HL-60 (cell line): ENCODE measurements around the gene ALK.

Experiments used
- DNase-seq, 2 experiments: peaks; one replicate each; pipeline ENCODE4 v3.0.0-alpha.2; 2010 to 2020; ENCODE audit warnings: low read depth in 1 of 2, low spot score in 1 of 2
- H3K27ac ChIP-seq: fragments of 250-450 bp; sonication (Bioruptor Pico); replicated peaks from 2 replicates; pipeline ENCODE4 v1.5.1; 2020; ENCODE audit warnings: mild to moderate bottlenecking, moderate library complexity
- H3K27me3 ChIP-seq: fragments of 250-450 bp; sonication (Bioruptor Pico); 2 replicates; pipeline ENCODE4 v1.5.1; 2021; ENCODE audit warnings: mild to moderate bottlenecking, moderate library complexity; ENCODE audit not compliant: insufficient read depth, poor library complexity, severe bottlenecking
- H3K4me3 ChIP-seq: replicated peaks from 2 replicates; pipeline ENCODE4 v1.5.1; 2011; ENCODE audit warnings: mild to moderate bottlenecking, control low read depth, low read length; ENCODE audit not compliant: insufficient read depth
- CTCF ChIP-seq: IDR thresholded peaks from one replicate; pipeline ENCODE4 v1.5.1; 2011; ENCODE audit warnings: low read length, control low read depth, inconsistent platforms; ENCODE audit not compliant: insufficient read depth
- GABPA ChIP-seq: IDR thresholded peaks from 2 replicates; pipeline ENCODE4 v1.6.1; 2012; ENCODE audit warnings: low read depth
- POLR2AphosphoS5 ChIP-seq: IDR thresholded peaks from 2 replicates; pipeline ENCODE4 v1.6.1; 2012; ENCODE audit warnings: low read depth
- REST ChIP-seq: IDR thresholded peaks from 2 replicates; pipeline ENCODE4 v1.6.1; 2012; ENCODE audit warnings: low read depth; ENCODE audit not compliant: insufficient replicate concordance
- SPI1 ChIP-seq: IDR thresholded peaks from 2 replicates; pipeline ENCODE4 v1.6.1; 2012; ENCODE audit warnings: low read depth, mild to moderate bottlenecking, borderline replicate concordance

Gene ALK

GRCh38 chr2:29576231-29576630, 345.2 kb downstream of the ALK start:
- TF ChIP-seq GABPA, result no peak
- no peak for TF ChIP-seq SPI1
- TF ChIP-seq CTCF, result no peak
- TF ChIP-seq POLR2AphosphoS5, result no peak
- TF ChIP-seq REST, result no peak
- Histone ChIP-seq H3K27ac (no peak overlapping the region), H3K27me3 (no peaks in the 10 kb centered on the region), H3K4me3 (no peak overlapping the region)
- no peak for DNase-seq

- no peak for DNase-seq
- Histone ChIP-seq H3K27ac (no peak overlapping the region), H3K4me3 (no peak overlapping the region), H3K27me3 (no peaks in the 10 kb centered on the region)
- no peak for TF ChIP-seq REST
- no peak for TF ChIP-seq SPI1
- no peak for TF ChIP-seq GABPA
- TF ChIP-seq CTCF, result no peak
- no peak for TF ChIP-seq POLR2AphosphoS5
Measured at GRCh38 chr2:29575370-29575890, 346.0 kb downstream of the ALK start.

- TF ChIP-seq GABPA, result no peak
- TF ChIP-seq REST, result no peak
- no peak for TF ChIP-seq POLR2AphosphoS5
- no peak for TF ChIP-seq SPI1
- TF ChIP-seq CTCF, result no peak
- no peak overlapping the region for H3K27ac ChIP-seq
- H3K4me3 ChIP-seq, result no peak overlapping the region
- DNase-seq, result no peak
- H3K27me3 ChIP-seq, result no peaks in the 10 kb centered on the region
Measured at GRCh38 chr2:29573612-29574011, 347.8 kb downstream of the ALK start.
